Activated T-cell treated with anti-CD3 and anti-CD28 coated beads, Interleukin-2, amount 50 U/mL, for 4 hours (primary cell): ENCODE results near the gene WDR83. TPM values are rescaled to one million over a fixed set of nuclear protein-coding genes. Genes with fewer than 3 reads are reported as not detected.
"Not testable (repeated sequence)": the region's sequence is repeated elsewhere in the genome, so short reads cannot be mapped to it uniquely, and the experiment has no call there.

Experiments
- ATAC-seq, 2 donors: fragments of 200-7000 bp; cut with Tn5 transposase; one replicate each; pipeline ENCODE4 v1.10.0; 2021
- DNase-seq: peaks from one replicate; pipeline ENCODE4 v3.0.0-alpha.2; 2020
- H3K27me3 Mint-ChIP-seq: one replicate; pipeline ENCODE4 v1.8.0; 2021; ENCODE audit warnings: low read depth, mixed read lengths
- H3K36me3 Mint-ChIP-seq: one replicate; pipeline ENCODE4 v1.8.0; 2022; ENCODE audit warnings: mixed read lengths; ENCODE audit not compliant: insufficient read depth
- H3K4me1 Mint-ChIP-seq: one replicate; pipeline ENCODE4 v1.8.0; 2021; ENCODE audit warnings: low read depth, mixed read lengths
- H3K4me3 Mint-ChIP-seq: one replicate; pipeline ENCODE4 v1.8.0; 2021; ENCODE audit warnings: mild to moderate bottlenecking, moderate library complexity, mixed read lengths
- H3K9me3 Mint-ChIP-seq: one replicate; pipeline ENCODE4 v1.8.0; 2021; ENCODE audit warnings: mixed read lengths
- total RNA-seq, 3 donors: library from RNA; stranded (reverse); gene quantifications; one replicate each; pipeline ENCODE4 v1.2.1, GENCODE V29; 2021

WDR83 gene
- total RNA-seq, 3 donors from 2014 or later: 27.8 to 29.6 (median 28.3) TPM

DNA sequence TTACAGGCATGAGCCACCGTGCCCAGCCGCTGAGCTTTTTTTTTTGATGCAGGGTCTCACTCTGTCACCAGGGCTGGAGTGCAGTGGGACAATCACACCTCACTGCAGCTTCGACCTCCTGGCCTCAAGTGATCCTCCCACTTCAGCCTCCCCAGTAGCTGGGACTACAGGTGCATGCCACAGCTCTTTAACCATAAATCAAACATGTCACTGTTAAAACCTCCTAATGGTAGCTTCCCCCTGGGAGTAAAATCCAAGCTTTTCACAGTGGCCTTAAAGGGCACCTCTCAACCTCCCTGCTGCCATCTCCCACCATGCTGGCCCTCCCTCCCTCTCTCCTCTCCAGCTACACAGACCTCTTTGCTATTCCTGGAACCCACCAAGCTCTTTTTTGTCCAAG lies 19.2 kb downstream of the WDR83 start:
- DNase-seq (no peak), ATAC-seq (no peak)
- Mint-ChIP-seq H3K36me3 (peaks cover 5% of the 10 kb centered on the region), H3K27me3 (no peaks in the 10 kb centered on the region), H3K4me1 (peaks cover 5% of the 10 kb centered on the region), H3K9me3 (no peaks in the 10 kb centered on the region), H3K4me3 (no peak overlapping the region)

DNA sequence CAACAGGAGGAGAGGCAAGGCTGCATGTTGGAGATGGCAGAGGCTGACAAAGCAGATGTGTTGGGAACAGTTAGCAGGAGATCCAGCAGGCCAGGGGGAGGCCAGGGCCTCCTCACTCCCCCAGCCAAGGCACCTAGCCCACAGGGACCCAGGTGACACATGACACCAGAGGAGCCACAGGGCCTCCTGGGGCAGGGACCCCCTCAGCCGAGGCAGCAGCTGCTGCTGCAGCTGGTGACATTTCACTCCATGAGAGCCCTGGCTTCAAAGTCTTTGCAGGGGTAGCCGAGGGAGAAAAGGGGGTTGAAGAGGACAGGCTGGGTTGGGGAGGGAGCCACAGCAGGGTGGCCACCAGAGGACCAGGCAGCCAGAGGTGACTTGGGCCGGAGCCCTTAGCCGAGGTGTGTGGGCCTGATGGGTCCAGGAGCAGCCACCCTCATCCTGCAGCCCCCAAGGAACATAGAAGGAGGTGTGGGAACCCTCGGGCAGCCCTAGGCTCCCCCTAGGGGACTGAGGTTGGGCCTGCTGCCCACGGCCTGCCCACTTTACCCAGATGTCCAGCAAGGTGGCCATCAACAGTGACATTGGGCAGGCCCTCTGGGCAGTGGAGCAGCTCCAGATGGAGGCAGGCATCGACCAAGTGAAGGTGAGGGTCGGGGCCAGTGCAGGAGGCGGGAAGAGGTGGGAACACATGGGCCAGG lies 21.0 kb downstream of the WDR83 start, which contains the start of gene GNG14:
GNG14 (plus strand) TSS at position 503 of the 701 bp plus-strand sequence; CDS start at position 554, 51 bp downstream.
- Mint-ChIP-seq H3K27me3 (no peaks in the 10 kb centered on the region), H3K4me1 (no peaks in the 10 kb centered on the region), H3K36me3 (peaks cover 2% of the 10 kb centered on the region), H3K9me3 (no peaks in the 10 kb centered on the region), H3K4me3 (no peak within 1 kb of the TSS)
- ATAC-seq (no peak), DNase-seq (no peak)

DNA sequence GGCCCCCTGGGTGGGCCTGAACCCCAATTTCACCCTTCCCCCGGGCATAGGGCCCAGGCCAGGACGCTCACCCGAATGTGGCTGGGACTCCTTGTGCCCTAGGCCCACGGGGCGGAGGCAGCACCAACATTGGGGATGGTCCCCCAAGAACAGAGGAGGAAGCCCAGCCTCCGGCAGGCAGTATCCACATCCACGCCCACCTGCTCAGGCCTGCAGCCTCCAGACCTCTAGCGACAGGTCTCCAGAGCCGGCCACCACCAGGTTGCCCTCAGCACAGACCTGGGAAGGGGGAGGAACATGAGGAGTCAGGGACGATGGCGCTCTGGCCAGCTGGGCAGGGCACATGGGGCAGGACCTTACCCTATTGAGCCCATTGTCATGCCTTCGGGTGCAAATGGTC lies 22.4 kb downstream of the WDR83 start:
- Mint-ChIP-seq H3K27me3 (no peaks in the 10 kb centered on the region), H3K4me1 (no peaks in the 10 kb centered on the region), H3K4me3 (no peak overlapping the region), H3K36me3 (peaks cover 2% of the 10 kb centered on the region), H3K9me3 (no peaks in the 10 kb centered on the region)
- ATAC-seq (peak in 1 of 2 donors; percentile 19), DNase-seq (no peak)

DNA sequence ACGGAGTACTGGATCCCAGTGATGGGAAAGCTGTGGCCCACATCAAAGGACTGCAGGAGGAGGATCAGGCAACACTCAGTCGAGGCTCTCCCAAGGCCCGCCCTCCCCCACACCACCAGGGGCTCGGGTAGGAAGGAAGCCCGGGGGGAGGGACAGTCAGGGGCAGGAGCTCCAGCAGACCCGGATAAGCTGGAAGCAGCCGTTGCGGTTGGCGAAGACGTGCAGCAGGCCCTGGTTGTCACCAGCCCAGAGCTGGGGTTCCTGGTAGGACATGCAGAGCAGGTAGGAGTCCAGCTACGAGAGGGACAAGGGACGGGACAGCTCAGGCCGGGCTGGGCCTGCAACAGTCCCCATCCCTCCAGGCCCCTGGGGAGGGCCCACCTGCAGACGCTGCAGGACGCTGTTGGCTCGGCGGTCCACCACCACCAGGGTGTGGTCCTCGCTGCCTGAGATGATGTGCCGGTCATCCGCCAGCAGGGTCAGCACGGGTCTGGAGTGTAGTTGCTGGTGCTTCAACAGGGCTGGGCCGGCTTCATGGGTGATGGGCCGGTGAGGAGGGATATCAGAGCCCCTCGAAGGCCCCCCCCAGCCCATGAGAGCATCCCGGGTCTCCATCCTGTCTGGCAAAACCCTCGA lies 23.1 kb downstream of the WDR83 start:
- ATAC-seq: no peak
- DNase-seq: no peak
- Mint-ChIP-seq H3K4me3 (no peak overlapping the region), H3K9me3 (no peaks in the 10 kb centered on the region), H3K36me3 (peaks cover 2% of the 10 kb centered on the region), H3K4me1 (peaks cover under 1% of the 10 kb centered on the region), H3K27me3 (no peaks in the 10 kb centered on the region)

DNA sequence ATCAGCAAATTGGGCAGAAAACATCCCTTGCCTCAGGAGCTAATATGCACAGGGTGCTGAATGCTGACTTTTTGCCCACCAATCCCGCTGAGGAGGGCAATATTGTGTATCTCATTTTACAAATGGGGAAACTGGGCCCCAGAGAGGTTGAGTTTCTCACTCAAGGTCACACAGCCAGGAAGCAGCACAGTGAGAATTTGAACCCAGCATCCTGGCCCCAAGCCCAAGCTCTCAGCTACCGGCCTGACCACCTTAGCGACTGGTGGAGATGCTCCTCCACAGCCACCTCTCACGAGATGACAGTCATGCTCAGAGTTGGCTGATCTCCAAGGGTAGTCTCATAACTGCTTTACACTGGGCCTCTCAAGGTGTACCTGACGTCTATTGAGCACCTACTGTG lies 26.4 kb downstream of the WDR83 start:
- Mint-ChIP-seq H3K4me1 (peaks cover 6% of the 10 kb centered on the region), H3K27me3 (no peaks in the 10 kb centered on the region), H3K36me3 (peaks cover 2% of the 10 kb centered on the region), H3K4me3 (no peak overlapping the region), H3K9me3 (no peaks in the 10 kb centered on the region)
- DNase-seq: no peak
- no peak for ATAC-seq

DNA sequence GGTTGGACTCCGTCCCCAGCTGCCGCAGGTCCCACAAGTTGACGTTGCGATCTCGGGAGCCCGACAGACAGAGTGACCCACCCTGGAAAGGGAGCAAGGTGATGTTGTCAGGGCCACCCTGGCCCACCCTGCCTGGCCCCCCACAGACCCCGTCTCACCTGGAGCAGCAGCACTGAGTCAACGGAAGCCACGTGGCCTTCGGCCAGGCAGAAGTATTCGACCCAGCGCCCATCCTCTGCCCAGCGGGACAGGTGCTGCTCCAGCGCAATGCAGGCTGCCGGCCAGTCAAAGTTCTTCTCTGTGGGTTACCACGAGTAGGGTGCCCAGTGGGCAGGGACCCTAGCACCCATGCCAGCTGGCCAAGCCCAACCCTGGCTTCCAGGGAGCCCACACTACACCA lies 28.0 kb downstream of the WDR83 start:
- no peaks in the 10 kb centered on the region for H3K27me3 Mint-ChIP-seq
- H3K4me1 Mint-ChIP-seq: peaks cover 8% of the 10 kb centered on the region
- H3K9me3 Mint-ChIP-seq: no peaks in the 10 kb centered on the region
- no peak for ATAC-seq
- DNase-seq: no peak
- H3K36me3 Mint-ChIP-seq: peaks cover 5% of the 10 kb centered on the region
- peak overlapping the region; percentile 87 for H3K4me3 Mint-ChIP-seq

DNA sequence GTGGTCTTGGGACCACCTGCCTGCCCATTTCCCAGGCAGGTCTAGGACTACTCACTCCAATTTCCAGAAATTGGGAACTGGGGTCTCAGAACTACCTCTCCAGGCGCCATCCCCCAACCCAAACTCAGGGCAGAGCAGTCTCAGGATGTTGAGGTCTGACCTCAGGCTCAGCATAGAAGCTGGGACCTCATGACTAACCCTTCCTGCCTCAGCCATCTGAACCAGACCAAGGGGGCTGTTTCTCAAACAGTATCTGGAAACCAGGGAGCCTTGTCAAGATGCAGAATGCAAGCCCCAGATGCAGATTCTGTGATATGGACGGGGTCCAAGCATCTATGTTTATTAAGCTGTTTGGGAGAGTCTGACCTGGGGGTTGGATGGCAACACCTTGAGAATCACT lies 28.5 kb downstream of the WDR83 start:
- H3K36me3 Mint-ChIP-seq: peaks cover 5% of the 10 kb centered on the region
- ATAC-seq: no peak
- no peaks in the 10 kb centered on the region for H3K9me3 Mint-ChIP-seq

DNA sequence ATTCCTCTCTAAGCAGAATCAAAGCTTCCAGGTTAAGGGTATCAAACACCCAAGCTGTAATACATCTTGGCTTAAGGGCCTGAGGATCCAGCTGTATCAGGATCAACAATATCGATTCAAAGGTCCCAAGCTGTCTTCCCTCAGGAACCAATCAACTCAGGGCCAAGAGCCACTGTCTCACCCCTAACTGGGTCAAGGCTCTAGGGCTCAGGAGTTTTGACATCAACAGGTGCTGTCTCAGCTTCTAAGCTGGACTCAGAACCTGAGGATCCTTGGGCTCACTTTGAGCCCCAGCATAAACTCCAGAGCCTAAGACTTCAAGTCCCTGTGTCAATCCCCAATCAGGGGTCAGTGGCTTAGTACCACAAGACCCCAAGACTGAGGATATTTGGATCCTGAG lies 28.9 kb downstream of the WDR83 start:
- ATAC-seq: no peak
- H3K4me1 Mint-ChIP-seq: peaks cover 8% of the 10 kb centered on the region
- no peaks in the 10 kb centered on the region for H3K9me3 Mint-ChIP-seq

More for the DNA sequence above, 28.5 kb downstream of the WDR83 start:
- peaks cover 8% of the 10 kb centered on the region for H3K4me1 Mint-ChIP-seq
- no peaks in the 10 kb centered on the region for H3K27me3 Mint-ChIP-seq
- H3K4me3 Mint-ChIP-seq: peak overlapping the region; percentile 87
- DNase-seq: no peak

DNA sequence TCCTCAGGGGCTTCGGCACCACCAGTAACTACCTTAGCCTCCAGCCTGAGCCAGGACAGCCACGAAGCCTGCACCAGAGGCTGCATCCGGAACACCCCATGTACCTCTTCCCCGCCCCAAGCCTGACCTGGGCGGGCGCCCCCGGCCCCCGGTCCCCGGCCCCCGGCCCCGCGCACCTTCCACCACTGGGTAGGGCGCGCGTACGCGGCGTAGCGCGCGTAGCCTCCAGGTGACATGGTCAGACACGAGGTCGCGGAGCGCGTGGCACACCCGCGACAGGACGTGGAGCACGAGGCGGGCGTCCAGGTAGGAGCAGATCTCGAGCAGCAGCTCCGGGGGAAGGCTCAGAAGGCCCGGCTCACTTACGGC lies 29.4 kb downstream of the WDR83 start:
- ATAC-seq (peak; percentile 30 to 41), DNase-seq (peak; percentile 18)
- peak overlapping the region; percentile 87 for H3K4me3 Mint-ChIP-seq
- H3K4me1 Mint-ChIP-seq: peaks cover 8% of the 10 kb centered on the region
- H3K9me3 Mint-ChIP-seq: no peaks in the 10 kb centered on the region
- H3K36me3 Mint-ChIP-seq: peaks cover 8% of the 10 kb centered on the region
- no peaks in the 10 kb centered on the region for H3K27me3 Mint-ChIP-seq

More for the DNA sequence above, 28.9 kb downstream of the WDR83 start:
- Mint-ChIP-seq H3K36me3 (peaks cover 5% of the 10 kb centered on the region), H3K27me3 (no peaks in the 10 kb centered on the region), H3K4me3 (peak overlapping the region; percentile 87)
- no peak for DNase-seq

DNA sequence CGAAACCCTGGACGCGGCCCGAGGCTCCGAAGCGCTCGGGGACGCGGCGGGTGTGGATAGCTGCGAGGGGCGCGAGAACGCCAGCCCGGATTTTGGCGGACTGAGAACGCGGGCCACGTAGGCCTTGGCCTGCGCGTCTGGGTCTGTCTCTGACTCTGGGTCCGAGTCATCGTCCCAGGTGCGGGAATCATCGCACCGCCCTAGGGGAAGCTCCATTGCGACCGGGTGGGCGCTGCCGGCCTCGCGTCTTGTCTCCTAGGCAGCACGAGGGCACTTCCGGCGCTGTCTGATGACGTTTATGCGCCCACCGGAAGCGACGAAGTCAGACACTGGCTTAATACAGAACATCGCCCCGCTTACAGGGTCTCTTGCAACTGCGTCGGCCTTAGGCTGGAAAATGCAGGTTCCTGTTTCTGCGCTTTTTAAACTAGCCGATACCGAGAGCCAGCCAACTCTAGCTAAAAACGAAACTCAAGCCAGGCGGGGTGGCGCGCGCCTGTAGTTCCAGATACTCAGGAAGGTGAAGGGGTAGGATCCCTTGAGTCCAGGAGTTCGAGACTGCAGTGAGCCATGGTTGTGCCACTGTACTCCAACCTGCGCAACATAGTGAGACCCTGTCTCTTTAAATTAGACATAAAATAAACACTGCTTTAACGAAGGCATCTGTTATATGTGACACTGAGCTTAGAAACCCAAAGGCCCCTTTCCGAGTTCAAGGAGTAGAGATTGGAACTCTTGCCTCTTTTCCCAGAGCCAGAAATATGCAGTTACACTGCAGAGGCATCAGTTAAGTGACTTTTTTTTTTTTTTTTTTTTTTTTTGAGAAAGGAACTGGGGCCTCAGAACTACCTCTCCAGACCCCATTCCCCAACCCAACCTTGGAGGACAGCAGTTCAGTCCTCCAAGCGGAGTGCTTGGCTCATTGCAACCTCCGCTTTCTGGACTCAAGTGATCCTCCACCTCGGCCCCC lies 30.0 kb downstream of the WDR83 start, which contains the start of gene FBXW9:
FBXW9 (minus strand) TSS at position 266 of the 970 bp plus-strand sequence; CDS start at position 216, 50 bp downstream.
- Mint-ChIP-seq H3K4me1 (peaks cover 8% of the 10 kb centered on the region), H3K36me3 (peaks cover 11% of the 10 kb centered on the region)
- DNase-seq: peak; percentile 98

DNA sequence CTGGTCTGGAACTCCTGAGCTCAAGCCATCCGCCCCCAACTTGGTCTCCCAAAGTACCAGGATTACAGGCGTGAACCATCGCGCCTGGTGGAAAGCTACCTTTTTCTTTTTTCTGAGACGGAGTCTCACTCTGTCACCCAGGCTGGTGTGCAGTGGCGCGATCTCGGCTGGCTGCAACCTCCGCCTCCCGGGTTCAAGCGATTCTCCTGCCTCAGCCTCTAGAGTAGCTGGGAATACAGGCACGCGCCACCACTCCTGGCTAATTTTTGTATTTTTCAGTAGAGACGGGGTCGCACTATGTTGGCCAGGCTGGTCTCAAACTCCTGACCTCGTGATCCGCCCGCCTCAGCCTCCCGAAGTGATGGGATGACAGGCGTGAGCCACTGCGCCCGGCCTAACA lies 30.8 kb downstream of the WDR83 start:
- H3K4me3 Mint-ChIP-seq: peak overlapping the region; percentile 24
- H3K4me1 Mint-ChIP-seq, ATAC-seq, DNase-seq, H3K9me3 Mint-ChIP-seq, H3K27me3 Mint-ChIP-seq: not testable (repeated sequence)
- H3K36me3 Mint-ChIP-seq: peaks cover 11% of the 10 kb centered on the region

More for the DNA sequence above, 30.0 kb downstream of the WDR83 start, which contains the start of gene FBXW9:
- Mint-ChIP-seq H3K4me3 (peak within 1 kb of the TSS; percentile 87), H3K27me3 (no peaks in the 10 kb centered on the region), H3K9me3 (no peaks in the 10 kb centered on the region)
- ATAC-seq: peak; percentile 88 to 91

DNA sequence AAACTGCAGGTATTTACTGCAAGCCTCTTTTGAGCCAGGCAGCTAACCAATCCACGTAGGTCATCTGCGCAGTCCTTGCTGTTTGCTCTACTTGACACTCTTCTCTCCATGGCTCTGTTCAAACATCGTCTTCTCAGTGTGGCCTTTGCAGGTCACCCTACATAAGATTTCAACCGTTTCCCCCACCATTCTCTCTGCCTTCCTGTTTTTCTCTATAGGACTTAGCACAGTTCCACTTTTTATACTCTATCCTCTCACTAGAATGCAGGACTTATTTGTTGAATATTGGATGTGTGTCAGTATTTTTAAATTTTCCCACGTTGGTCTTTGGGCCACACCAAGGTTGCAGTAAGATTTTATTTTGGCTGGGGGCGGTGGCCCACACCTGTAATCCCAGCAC lies 31.5 kb downstream of the WDR83 start:
- Mint-ChIP-seq H3K36me3 (peaks cover 14% of the 10 kb centered on the region), H3K4me1 (peaks cover 8% of the 10 kb centered on the region), H3K27me3 (no peaks in the 10 kb centered on the region), H3K4me3 (peak overlapping the region; percentile 66), H3K9me3 (no peaks in the 10 kb centered on the region)
- ATAC-seq (no peak), DNase-seq (no peak)

DNA sequence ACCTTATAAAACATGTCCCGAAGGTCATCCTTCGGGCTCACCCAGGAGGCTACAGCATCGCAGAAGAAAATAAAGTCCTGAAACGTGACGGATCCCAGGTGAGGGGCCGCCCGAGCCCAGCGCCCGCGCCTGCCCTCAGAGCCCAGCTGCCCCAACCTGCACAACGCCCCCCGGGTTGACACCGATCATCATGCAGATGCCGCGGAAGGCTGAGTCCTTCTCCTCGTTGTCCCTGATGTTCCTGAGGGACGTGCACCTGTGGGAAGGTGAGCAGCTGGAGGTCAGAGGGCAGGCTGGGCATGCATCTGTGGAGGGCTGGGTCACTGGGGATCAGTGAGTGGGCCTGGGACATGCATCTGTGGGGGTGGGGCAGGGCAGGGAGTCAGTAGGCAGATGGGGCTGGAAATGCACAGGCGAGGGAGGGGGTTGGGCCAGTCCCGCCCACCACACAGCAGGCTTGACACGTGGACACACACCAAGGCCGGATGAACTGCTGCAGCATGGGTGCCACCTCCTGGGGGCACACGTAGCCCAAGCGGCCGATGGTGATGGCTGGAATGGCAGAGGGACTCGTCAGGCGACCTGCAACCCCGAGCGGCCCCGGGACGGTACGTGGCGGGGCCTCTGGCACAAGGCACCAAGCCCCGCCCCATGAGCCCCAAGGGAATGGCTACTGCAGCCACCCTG lies 35.1 kb downstream of the WDR83 start:
- ATAC-seq (no peak), DNase-seq (no peak)
- no peaks in the 10 kb centered on the region for H3K27me3 Mint-ChIP-seq
- no peak overlapping the region for H3K4me3 Mint-ChIP-seq
- peaks cover 35% of the 10 kb centered on the region for H3K36me3 Mint-ChIP-seq
- H3K9me3 Mint-ChIP-seq: no peaks in the 10 kb centered on the region
- peaks cover 4% of the 10 kb centered on the region for H3K4me1 Mint-ChIP-seq
